Heart right ventricle (tissue), 16 donors: ENCODE measurements around the gene VRTN. TPM values are rescaled to one million over a fixed set of nuclear protein-coding genes. Genes with fewer than 3 reads are reported as not detected.

Experiments
- ATAC-seq, 8 donors: fragments of 200-7000 bp; cut with Tn5 transposase; one replicate each; pipeline ENCODE4 v1.9.1; 2020; ENCODE audit warnings: mild to moderate bottlenecking in 8 of 8, moderate library complexity in 8 of 8, moderate number of reproducible peaks in 1 of 8
- DNase-seq, 2 donors: peaks; one replicate each; pipeline ENCODE4 v3.0.0-alpha.2; 2020
- H3K27ac ChIP-seq, 10 donors: fragments of 200-600 bp; sonication (generic) in 2 of 10; one replicate each; pipeline versions ENCODE4 v1.5.0 to v1.8.0; 2020 to 2022; ENCODE audit warnings: mild to moderate bottlenecking in 3 of 10
- H3K27me3 ChIP-seq, 7 donors: fragments of 200-600 bp; one replicate each; pipeline ENCODE4 v1.8.0; 2021 to 2022; ENCODE audit warnings: mild to moderate bottlenecking in 2 of 7
- H3K36me3 ChIP-seq, 9 donors: fragments of 200-600 bp; sonication (generic) in 1 of 9; one replicate each; pipeline versions ENCODE4 v1.5.0 to v1.8.0; 2020 to 2022; ENCODE audit warnings: mild to moderate bottlenecking in 2 of 9
- H3K4me1 ChIP-seq, 9 donors: fragments of 200-600 bp; sonication (generic) in 1 of 9; one replicate each; pipeline versions ENCODE4 v1.5.0 to v1.8.0; 2020 to 2022; ENCODE audit warnings: mild to moderate bottlenecking in 4 of 9
- H3K4me3 ChIP-seq, 10 donors: fragments of 200-600 bp; sonication (generic) in 2 of 10; one replicate each; pipeline versions ENCODE4 v1.5.0 to v1.8.0; 2020 to 2022; ENCODE audit warnings: mild to moderate bottlenecking in 7 of 10, moderate library complexity in 2 of 10
- H3K9me3 ChIP-seq, 11 donors: fragments of 200-600 bp in 10 of 11; sonication (generic) in 2 of 11; one replicate each; pipeline versions ENCODE4 v1.5.0 to v1.8.0; 2013 to 2022; ENCODE audit warnings: mild to moderate bottlenecking in 2 of 11, control low read depth in 1 of 11, moderate library complexity in 1 of 11
- CTCF ChIP-seq, 9 donors: fragments of 200-600 bp; sonication (generic) in 2 of 9; IDR thresholded peaks; one replicate each; pipeline versions ENCODE4 v1.5.0 to v1.8.0; 2021 to 2022; ENCODE audit warnings: antibody characterized with exemption in 9 of 9, mild to moderate bottlenecking in 5 of 9, moderate library complexity in 1 of 9
- WGBS, 2 donors: extraction: QIAGEN DNeasy Blood & Tissue Kit; methylation state at CpG; one replicate each; pipeline ENCODE4 v1.1.7; 2013; ENCODE audit warnings: inconsistent platforms in 1 of 2; 5-methylcytosine and 5-hydroxymethylcytosine counted together
- intact Hi-C, 10 donors: fragments of 100-400 bp; cut with DNase I; formaldehyde crosslinking; loops; one replicate each; pipeline versions ENCODE4 v1.11.1 to v1.14.2; 2022
- polyA plus RNA-seq, 2 donors: library from polyadenylated mRNA; stranded (reverse); fragments of 200-250 nt; gene quantifications; one replicate each; pipeline ENCODE4 v1.2.3, GENCODE V29; 2013
- total RNA-seq, 10 donors: library from RNA; stranded (reverse); fragmentation: NEBNext Ultra II Directional in 3 of 10; extraction: Animal tissue kit (Norgen Biotek cat#: 25700) in 3 of 10; gene quantifications; one replicate each; pipeline versions ENCODE4 v1.2.1 to v1.2.4, GENCODE V29; 2021 to 2023
- donor health status: Arrhythmogenic right ventricular cardiomyopathy.
- donor health status: ischemic (EF 13 %, LVEDD 7.1; RV severe dilation, severe dysfunction).
- donor health status: healthy with polysubstance abuse.
- donor health status: DM: no; HTN: yes; CAD: no.
- donor health status: DM: no; HTN: no; CAD: no.
- donor health status: ischemic (EF 25% LVEDD 6.9; RV normal size, moderate dysfunction).
- donor health status: ischemic (EF 25% LVEDD 5.7; RV mildly dilated, moderate dysfunction).
- donor health status: healthy.
- donor health status: DM: yes; HTN: yes; CAD: no.
- donor health status: Ischemic cardiomyopathy.
- donor health status: ischemic (EF 35%, LVEDD 5.7; RV mildly dilated, moderate dysfunction).
- donor health status: nonischemic (EF 11% LVEDD 7.7; RV severe dilation, severe dysfunction).
- donor health status: DM: yes; HTN: yes; CAD: no.
- donor health status: PGD.
- donor health status: ischemic (EF 29% LVEDD 5.4; RV normal size, mild dysfunction).
- donor health status: nonischemic (EF 23%, LVEDD 6.1; RV moderate dilation, normal function).

VRTN gene
- total and polyA plus RNA-seq, 12 donors: not detected

- TF ChIP-seq CTCF (IDR thresholded peaks at IDR 0.05): peak in 8 of 9 donors; percentile 14 to 83 (median 58)
- peaks cover 0 to 23% (median 2%) of the 10 kb centered on the region in 9 donors for H3K36me3 ChIP-seq
- peak; percentile 93 to 97 for DNase-seq
- peak within 1 kb of the TSS; percentile 15 to 95 (median 91) for H3K27ac ChIP-seq
- peak within 1 kb of the TSS; percentile 62 to 99 (median 83) for H3K4me3 ChIP-seq
- no peaks in the 10 kb centered on the region for H3K27me3 ChIP-seq
- peak; percentile 97 to 99 (median 99) for ATAC-seq
- H3K9me3 ChIP-seq: no peaks in the 10 kb centered on the region
- intact Hi-C loops: loop anchor here in 1 of 10 donors (5.0 kb wide), 1 partner anchor 459 kb away; the partner anchor contains the start of gene YLPM1
- H3K4me1 ChIP-seq: peaks cover 0 to 49% (median 37%) of the 10 kb centered on the region in 9 donors
- 13% methylated on average over 57 to 58 of the region's 61 CpGs for WGBS, 2 donors
Observed at GRCh38 chr14:74302634-74303569, 45.4 kb upstream of the VRTN start, which contains the start of gene ABCD4. Gene ABCD4 (minus strand): TSS chr14:74302934. CDS start chr14:74302912, 22 bp downstream.

GRCh38 chr14:74308695-74309094 is 39.6 kb upstream of the VRTN start:
- DNase-seq (no peak), ATAC-seq (no peak)
- intact Hi-C loops: no loop called here
- TF ChIP-seq CTCF (IDR thresholded peaks at IDR 0.05): no peak
- Histone ChIP-seq H3K36me3 (no peaks in the 10 kb centered on the region), H3K9me3 (no peaks in the 10 kb centered on the region), H3K27ac (no peak overlapping the region), H3K27me3 (no peaks in the 10 kb centered on the region), H3K4me1 (peaks cover 0 to 3% (median 0%) of the 10 kb centered on the region in 9 donors), H3K4me3 (no peak overlapping the region)
- WGBS, 2 donors: 82 to 84% methylated on average over 5 of the region's 5 CpGs

- H3K4me3 ChIP-seq: no peak overlapping the region
- no peaks in the 10 kb centered on the region for H3K4me1 ChIP-seq
- intact Hi-C loops: no loop called here
- no peaks in the 10 kb centered on the region for H3K27me3 ChIP-seq
- H3K9me3 ChIP-seq: no peaks in the 10 kb centered on the region
- DNase-seq: no peak
- no peak overlapping the region for H3K27ac ChIP-seq
- no peak for TF ChIP-seq CTCF (IDR thresholded peaks at IDR 0.05)
- WGBS, 2 donors: 83 to 86% methylated on average over 8 of the region's 8 CpGs
- no peak for ATAC-seq
- no peaks in the 10 kb centered on the region for H3K36me3 ChIP-seq
Observed at GRCh38 chr14:74309125-74310022, 38.9 kb upstream of the VRTN start.

- Histone ChIP-seq H3K27me3 (no peaks in the 10 kb centered on the region), H3K4me1 (no peaks in the 10 kb centered on the region), H3K9me3 (no peaks in the 10 kb centered on the region), H3K4me3 (no peak overlapping the region), H3K27ac (no peak overlapping the region), H3K36me3 (no peaks in the 10 kb centered on the region)
- ATAC-seq (no peak), DNase-seq (no peak)
- no peak for TF ChIP-seq CTCF (IDR thresholded peaks at IDR 0.05)
- intact Hi-C loops: no loop called here
- 83 to 87% methylated on average over 2 of the region's 2 CpGs for WGBS, 2 donors
Observed at GRCh38 chr14:74312161-74312560, 36.1 kb upstream of the VRTN start.
